ENCODE data around the gene AGBL4. TPM values are rescaled to one million over a fixed set of nuclear protein-coding genes. Genes with fewer than 3 reads are reported as not detected.
A peak's percentile ranks its signal among the peaks of the same experiment; 100 is the strongest.

Gene AGBL4
- total and polyA plus RNA-seq, 7 experiments from 2014 or later, result 0.27 TPM; not detected in 6

DNA sequence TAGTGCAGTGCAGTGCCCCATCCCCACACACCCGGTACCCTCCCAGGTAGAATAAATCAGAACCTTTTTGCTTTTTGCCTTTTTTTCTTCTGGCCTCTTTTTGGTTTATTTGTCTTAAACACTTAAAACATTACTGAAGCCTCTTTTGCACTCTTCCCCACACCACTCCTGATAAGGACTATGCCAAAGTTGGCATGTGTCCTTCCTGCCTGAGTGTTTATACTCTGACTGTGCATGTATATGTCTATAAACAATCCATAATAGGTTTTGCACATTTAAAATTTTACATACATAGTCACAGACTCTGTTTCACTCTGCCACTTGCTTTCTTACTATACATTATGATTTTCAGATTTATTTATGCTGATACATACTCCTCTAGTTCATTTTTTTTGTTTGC, 1306.7 kb downstream of the AGBL4 start:
- no peaks in the 10 kb centered on the region for H3K36me3 Mint-ChIP-seq
- Histone ChIP-seq H3K9me3 (ENCODE audit: control insufficient read depth in 2 of 3, low read length in 3 of 3) (no peaks in the 10 kb centered on the region), H3K27ac (ENCODE audit: low read depth, low read length) (no peak overlapping the region), H3K36me3 (ENCODE audit: control insufficient read depth in 2 of 3, insufficient read depth in 3 of 3, low read length in 3 of 3) (no peaks in the 10 kb centered on the region), H3K4me1 (ENCODE audit: control insufficient read depth in 2 of 2, insufficient read depth in 2 of 2, low read length in 2 of 2) (no peaks in the 10 kb centered on the region), H3K4me3 (ENCODE audit: low read length) (no peak overlapping the region), H3K27me3 (ENCODE audit: control insufficient read depth in 2 of 2, insufficient read depth in 2 of 2, low read length in 2 of 2) (no peaks in the 10 kb centered on the region)
- no peak overlapping the region for H3K4me3 Mint-ChIP-seq
- H3K27ac Mint-ChIP-seq, result no peak overlapping the region
- DNase-seq, result no peak
- H3K4me1 Mint-ChIP-seq, result no peaks in the 10 kb centered on the region
- H3K27me3 Mint-ChIP-seq, result peaks cover 0 to under 1% (median 0%) of the 10 kb centered on the region in 5 donors
- no peaks in the 10 kb centered on the region for H3K9me3 Mint-ChIP-seq
- POLR2A ChIA-PET, result no interaction called here
- no peak for ATAC-seq
- CTCF ChIA-PET, result no interaction called here
- intact Hi-C loops (cut with micrococcal nuclease), result no loop called here

DNA sequence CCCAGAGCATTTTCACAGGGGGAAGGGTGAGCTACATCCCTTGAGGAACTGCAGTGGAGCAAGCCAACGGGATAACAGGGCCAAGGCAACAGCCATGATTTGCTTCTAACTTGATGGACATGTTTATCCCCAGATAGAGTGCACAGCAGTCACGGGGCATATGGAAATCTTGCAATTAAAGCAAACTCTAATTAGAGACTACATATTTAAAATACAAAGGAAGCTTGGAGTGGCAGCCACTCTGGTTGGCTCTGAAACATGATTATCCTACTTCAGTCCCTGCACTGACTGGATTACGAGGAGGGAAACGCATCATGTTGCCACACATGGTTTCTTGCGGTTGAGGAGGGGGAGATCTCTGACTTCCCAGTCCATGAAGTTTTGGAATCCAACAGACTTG, 1307.8 kb downstream of the AGBL4 start:
- ATAC-seq (no peak), DNase-seq (no peak)
- H3K27ac ChIP-seq (ENCODE audit: low read depth, low read length), result no peak overlapping the region
- no peak overlapping the region for H3K4me3 ChIP-seq (ENCODE audit: low read length)
- ChIA-PET CTCF (interaction anchor here (0.6 kb wide), 1 partner anchor 11 kb away, joined by 3 read pairs; no protein-coding TSS in a partner anchor), POLR2A (no interaction called here)
- H3K4me1 ChIP-seq (ENCODE audit: control insufficient read depth in 2 of 2, insufficient read depth in 2 of 2, low read length in 2 of 2), result no peaks in the 10 kb centered on the region
- Mint-ChIP-seq H3K27ac (no peak overlapping the region), H3K4me3 (no peak overlapping the region), H3K36me3 (no peaks in the 10 kb centered on the region), H3K9me3 (no peaks in the 10 kb centered on the region), H3K27me3 (peaks cover 0 to 5% (median 0%) of the 10 kb centered on the region in 5 donors), H3K4me1 (no peaks in the 10 kb centered on the region)
- H3K27me3 ChIP-seq (ENCODE audit: control insufficient read depth in 2 of 2, insufficient read depth in 2 of 2, low read length in 2 of 2), result no peaks in the 10 kb centered on the region
- intact Hi-C loops (cut with micrococcal nuclease), result no loop called here
- H3K9me3 ChIP-seq (ENCODE audit: control insufficient read depth in 2 of 3, low read length in 3 of 3), result no peaks in the 10 kb centered on the region
- H3K36me3 ChIP-seq (ENCODE audit: control insufficient read depth in 2 of 3, insufficient read depth in 3 of 3, low read length in 3 of 3), result no peaks in the 10 kb centered on the region

DNA sequence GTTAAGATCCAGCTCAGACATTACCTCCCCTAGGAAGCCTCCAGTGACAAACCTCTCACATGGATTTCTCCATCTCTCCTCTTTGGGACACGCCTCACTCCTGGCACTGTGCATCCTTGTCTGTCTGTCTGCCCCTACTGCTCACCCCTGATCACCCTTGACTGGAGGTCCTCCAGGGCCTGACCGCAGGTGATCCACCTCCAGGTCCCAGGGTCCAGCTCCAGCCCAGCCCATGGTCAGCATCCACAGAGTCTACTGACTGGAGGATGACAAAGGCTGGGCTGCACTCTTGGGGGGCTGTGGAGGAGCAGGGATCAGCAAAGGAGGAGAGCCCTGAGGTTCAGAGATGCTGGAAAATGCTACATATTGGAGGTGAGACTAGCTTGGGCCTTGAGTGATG, 1312.8 kb downstream of the AGBL4 start:
- Histone ChIP-seq H3K36me3 (ENCODE audit: control insufficient read depth in 2 of 3, insufficient read depth in 3 of 3, low read length in 3 of 3) (no peaks in the 10 kb centered on the region), H3K27ac (ENCODE audit: low read depth, low read length) (no peak overlapping the region), H3K4me1 (ENCODE audit: control insufficient read depth in 2 of 2, insufficient read depth in 2 of 2, low read length in 2 of 2) (no peaks in the 10 kb centered on the region), H3K9me3 (ENCODE audit: control insufficient read depth in 2 of 3, low read length in 3 of 3) (no peaks in the 10 kb centered on the region), H3K4me3 (ENCODE audit: low read length) (no peak overlapping the region), H3K27me3 (ENCODE audit: control insufficient read depth in 2 of 2, insufficient read depth in 2 of 2, low read length in 2 of 2) (no peaks in the 10 kb centered on the region)
- Mint-ChIP-seq H3K9me3 (no peaks in the 10 kb centered on the region), H3K27me3 (peaks cover 0 to 10% (median 0%) of the 10 kb centered on the region in 5 donors), H3K4me3 (no peak overlapping the region), H3K4me1 (no peaks in the 10 kb centered on the region), H3K27ac (no peak overlapping the region), H3K36me3 (no peaks in the 10 kb centered on the region)
- DNase-seq (no peak), ATAC-seq (no peak)
- intact Hi-C loops (cut with micrococcal nuclease), result no loop called here
- ChIA-PET CTCF (interaction anchor here (0.5 kb wide), 1 partner anchor 36 kb away, joined by 3 read pairs; no protein-coding TSS in a partner anchor), POLR2A (no interaction called here)

DNA sequence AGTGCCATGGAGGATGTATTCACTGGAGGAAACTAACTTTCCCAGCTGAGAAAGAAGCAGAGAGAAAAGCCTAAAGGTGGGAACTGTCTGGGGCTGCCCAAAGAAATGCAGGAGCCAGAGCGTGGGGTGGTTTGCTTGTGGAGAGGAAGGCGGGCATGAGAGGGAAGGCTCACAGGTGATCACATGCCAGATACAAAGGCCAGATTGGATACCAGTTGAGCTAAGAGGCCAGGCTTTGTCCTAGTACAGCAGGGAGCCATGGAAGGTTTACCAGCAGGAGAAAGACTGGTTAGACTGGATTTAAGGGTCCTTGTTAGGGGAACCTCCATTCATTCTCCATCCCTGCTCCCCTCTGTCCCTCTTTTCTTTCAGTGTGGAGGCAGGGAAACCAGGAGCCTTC, 1313.4 kb downstream of the AGBL4 start:
- peaks cover 0 to 11% (median 0%) of the 10 kb centered on the region in 5 donors for H3K27me3 Mint-ChIP-seq
- no peak overlapping the region for H3K4me3 Mint-ChIP-seq
- no peaks in the 10 kb centered on the region for H3K9me3 Mint-ChIP-seq
- no peak overlapping the region for H3K27ac ChIP-seq (ENCODE audit: low read depth, low read length)
- no peak overlapping the region for H3K27ac Mint-ChIP-seq
- H3K9me3 ChIP-seq (ENCODE audit: control insufficient read depth in 2 of 3, low read length in 3 of 3), result no peaks in the 10 kb centered on the region
- no peaks in the 10 kb centered on the region for H3K4me1 ChIP-seq (ENCODE audit: control insufficient read depth in 2 of 2, insufficient read depth in 2 of 2, low read length in 2 of 2)
- DNase-seq, result no peak
- H3K36me3 Mint-ChIP-seq, result no peaks in the 10 kb centered on the region
- no peaks in the 10 kb centered on the region for H3K36me3 ChIP-seq (ENCODE audit: control insufficient read depth in 2 of 3, insufficient read depth in 3 of 3, low read length in 3 of 3)
- H3K27me3 ChIP-seq (ENCODE audit: control insufficient read depth in 2 of 2, insufficient read depth in 2 of 2, low read length in 2 of 2), result no peaks in the 10 kb centered on the region
- no peaks in the 10 kb centered on the region for H3K4me1 Mint-ChIP-seq
- no peak overlapping the region for H3K4me3 ChIP-seq (ENCODE audit: low read length)
- intact Hi-C loops (cut with micrococcal nuclease), result no loop called here
- no peak for ATAC-seq
- ChIA-PET CTCF (interaction anchor here (0.5 kb wide), 1 partner anchor 36 kb away, joined by 3 read pairs; no protein-coding TSS in a partner anchor), POLR2A (no interaction called here)

- H3K27ac ChIP-seq (ENCODE audit: low read depth, low read length), result no peak overlapping the region
- no peaks in the 10 kb centered on the region for H3K4me1 Mint-ChIP-seq
- H3K36me3 Mint-ChIP-seq, result no peaks in the 10 kb centered on the region
- POLR2A ChIA-PET, result no interaction called here
- peaks cover 6 to 34% (median 19%) of the 10 kb centered on the region in 5 donors for H3K27me3 Mint-ChIP-seq
- H3K4me1 ChIP-seq (ENCODE audit: control insufficient read depth in 2 of 2, insufficient read depth in 2 of 2, low read length in 2 of 2), result no peaks in the 10 kb centered on the region
- CTCF ChIA-PET, result interaction anchor here (0.8 kb wide), 1 partner anchor 11 kb away, joined by 3 read pairs; no protein-coding TSS in a partner anchor
- H3K27ac Mint-ChIP-seq, result no peak overlapping the region
- no peak overlapping the region for H3K4me3 Mint-ChIP-seq
- DNase-seq, result no peak
- no peaks in the 10 kb centered on the region for H3K9me3 Mint-ChIP-seq
- no peak for ATAC-seq
- intact Hi-C loops (cut with micrococcal nuclease), result no loop called here
- no peaks in the 10 kb centered on the region for H3K27me3 ChIP-seq (ENCODE audit: control insufficient read depth in 2 of 2, insufficient read depth in 2 of 2, low read length in 2 of 2)
- H3K9me3 ChIP-seq (ENCODE audit: control insufficient read depth in 2 of 3, low read length in 3 of 3), result no peaks in the 10 kb centered on the region
- H3K4me3 ChIP-seq (ENCODE audit: low read length), result no peak overlapping the region
- no peaks in the 10 kb centered on the region for H3K36me3 ChIP-seq (ENCODE audit: control insufficient read depth in 2 of 3, insufficient read depth in 3 of 3, low read length in 3 of 3)
These were observed 1319.0 kb downstream of the AGBL4 start for GRCh38 chr1:48704736-48705135.

DNA sequence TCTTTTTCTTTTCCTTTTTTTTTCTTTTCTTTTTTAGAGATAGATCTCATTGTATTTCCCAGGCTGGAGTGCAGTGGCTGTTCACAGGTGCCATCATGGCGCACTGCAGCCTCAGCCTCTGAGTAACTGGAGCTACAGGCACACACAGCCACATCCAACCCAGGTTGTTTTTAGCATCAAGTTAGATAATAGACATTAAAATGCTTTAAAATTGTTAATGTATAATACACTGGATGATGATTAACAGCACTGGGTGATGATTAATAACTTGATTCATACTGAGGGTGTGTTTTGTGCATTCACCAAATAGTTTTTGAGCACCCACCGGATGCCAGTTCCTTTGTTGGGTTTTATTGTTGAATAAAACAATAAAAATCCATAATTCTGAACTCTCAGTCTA, 1322.3 kb downstream of the AGBL4 start:
- intact Hi-C loops (cut with micrococcal nuclease), result no loop called here
- Histone ChIP-seq H3K9me3 (ENCODE audit: control insufficient read depth in 2 of 3, low read length in 3 of 3) (no peaks in the 10 kb centered on the region), H3K27me3 (ENCODE audit: control insufficient read depth in 2 of 2, insufficient read depth in 2 of 2, low read length in 2 of 2) (no peaks in the 10 kb centered on the region), H3K4me1 (ENCODE audit: control insufficient read depth in 2 of 2, insufficient read depth in 2 of 2, low read length in 2 of 2) (no peaks in the 10 kb centered on the region), H3K27ac (ENCODE audit: low read depth, low read length) (no peak overlapping the region), H3K4me3 (ENCODE audit: low read length) (no peak overlapping the region), H3K36me3 (ENCODE audit: control insufficient read depth in 2 of 3, insufficient read depth in 3 of 3, low read length in 3 of 3) (no peaks in the 10 kb centered on the region)
- no peak overlapping the region for H3K27ac Mint-ChIP-seq
- H3K9me3 Mint-ChIP-seq, result peaks cover 0 to under 1% (median 0%) of the 10 kb centered on the region in 11 donors
- H3K36me3 Mint-ChIP-seq, result no peaks in the 10 kb centered on the region
- ChIA-PET CTCF (no interaction called here), POLR2A (no interaction called here)
- no peak for DNase-seq
- H3K4me1 Mint-ChIP-seq, result peaks cover 0 to 5% (median 0%) of the 10 kb centered on the region in 7 donors
- no peak overlapping the region for H3K4me3 Mint-ChIP-seq
- ATAC-seq, result no peak
- peaks cover 14 to 32% (median 31%) of the 10 kb centered on the region in 5 donors for H3K27me3 Mint-ChIP-seq

DNA sequence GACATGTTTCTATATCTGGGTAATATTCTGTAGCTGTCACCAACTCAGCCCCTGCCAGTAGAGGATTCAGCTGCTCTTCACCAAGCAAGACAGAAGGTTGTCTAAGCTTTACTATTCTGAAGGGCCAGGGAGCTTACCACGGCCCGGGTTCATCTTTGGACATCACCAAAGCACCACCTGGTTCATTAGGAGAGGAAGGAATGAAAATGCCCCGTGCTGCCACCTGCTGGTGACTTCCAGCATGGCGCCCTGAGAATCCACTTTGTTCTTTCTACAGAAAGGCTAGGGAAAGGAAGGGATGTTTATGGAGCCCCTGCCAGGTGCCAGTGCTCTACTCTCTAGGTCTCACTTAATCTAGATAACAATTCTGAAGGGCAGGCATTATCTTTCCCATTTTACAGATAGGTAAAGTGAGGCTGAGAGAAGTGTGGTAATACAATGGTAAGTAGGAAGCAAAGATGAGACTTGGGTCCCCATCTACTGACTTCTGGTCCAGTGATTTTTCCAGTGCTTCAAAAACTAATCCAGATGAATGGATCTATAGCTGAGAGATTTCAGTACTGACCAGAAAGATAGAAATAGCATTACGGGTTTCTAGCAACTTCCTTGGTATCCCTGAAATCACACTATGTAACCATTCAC, 1326.6 kb downstream of the AGBL4 start:
- ATAC-seq (no peak), DNase-seq (peak in 6 of 9 donors; percentile 25 to 57 (median 28))
- Histone ChIP-seq H3K9me3 (ENCODE audit: control insufficient read depth in 2 of 3, low read length in 3 of 3) (no peaks in the 10 kb centered on the region), H3K4me3 (ENCODE audit: low read length) (no peak overlapping the region), H3K27ac (ENCODE audit: low read depth, low read length) (no peak overlapping the region), H3K4me1 (ENCODE audit: control insufficient read depth in 2 of 2, insufficient read depth in 2 of 2, low read length in 2 of 2) (no peaks in the 10 kb centered on the region), H3K27me3 (ENCODE audit: control insufficient read depth in 2 of 2, insufficient read depth in 2 of 2, low read length in 2 of 2) (no peaks in the 10 kb centered on the region), H3K36me3 (ENCODE audit: control insufficient read depth in 2 of 3, insufficient read depth in 3 of 3, low read length in 3 of 3) (no peaks in the 10 kb centered on the region)
- Mint-ChIP-seq H3K27ac (no peak overlapping the region), H3K9me3 (peaks cover 0 to 1% (median 0%) of the 10 kb centered on the region in 11 donors), H3K4me1 (peaks cover 0 to 5% (median 0%) of the 10 kb centered on the region in 7 donors), H3K36me3 (no peaks in the 10 kb centered on the region), H3K4me3 (no peak overlapping the region), H3K27me3 (peaks cover 16 to 31% (median 25%) of the 10 kb centered on the region in 5 donors)
- ChIA-PET CTCF (interaction anchor here (0.6 to 1.8 kb wide), 4 partner anchors 10 to 141 kb away, joined by 3 to 6 read pairs (median 3); no protein-coding TSS in a partner anchor), POLR2A (no interaction called here)
- intact Hi-C loops (cut with micrococcal nuclease), result loop anchor here in 1 of 2 donors (2.0 kb wide), 1 partner anchor 20 kb away; no protein-coding TSS in a partner anchor

Measured in naive thymus-derived CD4-positive, alpha-beta T cell (primary cell).